GM23248 (cell line): Measurements from ENCODE around the gene RARA.

Source experiments
- EZH2 ChIP-seq: fragments of 200-600 bp; sonication (generic); IDR thresholded peaks from 2 replicates; pipeline ENCODE4 v1.6.1; 2018; ENCODE audit warnings: antibody characterized with exemption, mild to moderate bottlenecking; ENCODE audit not compliant: insufficient read depth, poor library complexity, severe bottlenecking
- EZH2phosphoT487 ChIP-seq: fragments of 200-600 bp; sonication (generic); IDR thresholded peaks from 2 replicates; pipeline ENCODE4 v1.6.1; 2018; ENCODE audit warnings: antibody characterized with exemption, moderate library complexity, mild to moderate bottlenecking, low read depth; ENCODE audit not compliant: insufficient read depth

DNA sequence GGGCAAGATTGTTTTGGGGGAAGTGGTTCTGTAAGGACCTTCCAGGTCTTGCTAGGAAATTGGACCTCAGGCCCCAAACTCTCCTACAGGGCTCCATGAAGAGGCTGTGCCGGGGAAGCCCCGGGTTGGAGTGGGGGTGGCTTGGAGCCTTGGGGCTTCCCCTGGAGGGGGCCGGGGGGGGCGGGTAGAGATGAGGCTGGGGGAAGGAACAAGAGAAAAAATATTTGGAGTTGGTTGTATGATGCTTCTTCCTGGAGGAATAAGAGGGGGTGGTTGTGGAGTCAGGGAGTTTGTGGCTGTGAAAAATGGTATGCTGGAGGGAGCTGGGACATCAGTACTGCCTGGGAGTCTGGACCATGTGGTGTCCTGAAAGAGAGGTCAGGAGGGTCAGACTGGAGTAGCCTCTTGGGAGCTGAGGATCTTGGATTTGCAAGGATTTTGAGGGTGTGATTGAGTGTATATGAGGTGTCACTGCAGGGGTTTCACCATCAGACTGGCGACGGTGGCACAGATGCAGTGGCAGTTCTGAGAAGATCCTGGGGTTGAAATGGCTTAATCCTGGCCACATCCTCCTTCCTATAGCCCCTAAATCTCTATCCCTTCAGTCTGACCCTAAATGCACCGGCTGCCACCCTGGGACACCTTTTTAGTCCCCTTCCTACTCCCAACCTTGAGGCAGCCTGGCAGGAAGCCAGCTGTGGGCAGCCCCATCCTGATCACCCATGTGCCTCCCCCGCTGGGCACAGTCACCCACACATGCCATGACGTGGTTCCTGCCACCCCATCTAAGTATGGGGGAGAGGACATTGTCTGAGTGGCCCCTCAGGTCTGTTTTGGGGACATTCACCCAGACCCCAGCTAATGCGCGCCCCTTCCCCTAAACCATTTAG lies 10.9 kb downstream of the RARA start:
- no peak for TF ChIP-seq EZH2phosphoT487
- no peak for TF ChIP-seq EZH2
